ENCODE results near the gene ZBTB7B.
"Not testable (repeated sequence)": the region's sequence is repeated elsewhere in the genome, so short reads cannot be mapped to it uniquely, and the experiment has no call there.

ZBTB7B gene

GRCh38 chr1:154969246-154969645 lies 33.4 kb upstream of the ZBTB7B start:
- no peak for DNase-seq

- no peak for DNase-seq
Measured at GRCh38 chr1:154969860-154970452, 32.6 kb upstream of the ZBTB7B start.

GRCh38 chr1:154970631-154971340 lies 31.8 kb upstream of the ZBTB7B start, which contains the start of gene SHC1:
SHC1 (minus strand) TSS chr1:154970747; CDS start chr1:154970526, 221 bp downstream.
- DNase-seq, result peak; percentile 35 to 51

- DNase-seq, result peak in 1 of 2 donors; percentile 33
Measured at GRCh38 chr1:154971341-154971998, 31.1 kb upstream of the ZBTB7B start.

- no peak for DNase-seq
Measured at GRCh38 chr1:154972213-154972516, 30.4 kb upstream of the ZBTB7B start.

GRCh38 chr1:154972517-154973343 lies 29.9 kb upstream of the ZBTB7B start:
- no peak for DNase-seq

GRCh38 chr1:154973344-154974101 lies 29.1 kb upstream of the ZBTB7B start:
- DNase-seq, result peak; percentile 92 to 98

- DNase-seq, result peak; percentile 99 to 100
Measured at GRCh38 chr1:154974102-154974807, 28.3 kb upstream of the ZBTB7B start, which contains the start of gene CKS1B. CKS1B (plus strand) TSS chr1:154974681; CDS start chr1:154974746, 65 bp downstream.

GRCh38 chr1:154974808-154975408 lies 27.7 kb upstream of the ZBTB7B start:
- DNase-seq, result peak; percentile 95 to 97

- peak; percentile 74 to 83 for DNase-seq
Measured at GRCh38 chr1:154975409-154976059, 27.1 kb upstream of the ZBTB7B start.

- DNase-seq, result not testable (repeated sequence)
Measured at GRCh38 chr1:154977762-154978161, 24.8 kb upstream of the ZBTB7B start.

GRCh38 chr1:154978360-154978759 lies 24.2 kb upstream of the ZBTB7B start:
- no peak for DNase-seq

- DNase-seq, result no peak
Measured at GRCh38 chr1:154982341-154982740, 20.3 kb upstream of the ZBTB7B start.

GRCh38 chr1:154982897-154983648 lies 19.5 kb upstream of the ZBTB7B start, which contains the start of gene FLAD1:
FLAD1 (plus strand) TSS chr1:154983344; CDS start chr1:154983695, 351 bp downstream.
- DNase-seq, result peak; percentile 99 to 100

- no peak for DNase-seq
Measured at GRCh38 chr1:154983776-154984466, 18.7 kb upstream of the ZBTB7B start.

- DNase-seq, result not testable (repeated sequence)
Measured at GRCh38 chr1:154986736-154987135, 15.9 kb upstream of the ZBTB7B start.

GRCh38 chr1:154987326-154987725 lies 15.3 kb upstream of the ZBTB7B start:
- no peak for DNase-seq

- no peak for DNase-seq
Measured at GRCh38 chr1:154988058-154988954, 14.3 kb upstream of the ZBTB7B start.
